DOHH2 (cell line): ENCODE measurements around the gene PIGBOS1.

Experiments
- H3F3A ChIP-seq: fragments of 200-600 bp; sonication (generic), shearing (Covaris generic); 2 replicates; pipeline ENCODE4 v1.6.0; 2016; ENCODE audit warnings: antibody characterized with exemption, mild to moderate bottlenecking; ENCODE audit not compliant: control insufficient read depth, insufficient read depth
- H3K27ac ChIP-seq: fragments of 200-600 bp; sonication (generic); 2 replicates; pipeline ENCODE4 v1.5.1; 2014; ENCODE audit warnings: low read depth, mild to moderate bottlenecking, low read length, moderate library complexity
- H3K27me3 ChIP-seq: fragments of 200-600 bp; sonication (generic); 2 replicates; pipeline ENCODE4 v1.6.1; 2014; ENCODE audit warnings: mild to moderate bottlenecking, low read length, mixed read lengths; ENCODE audit not compliant: control insufficient read depth
- H3K36me3 ChIP-seq: fragments of 200-600 bp; sonication (generic); 2 replicates; pipeline ENCODE4 v1.6.1; 2014; ENCODE audit warnings: mild to moderate bottlenecking, low read length, moderate library complexity, mixed read lengths; ENCODE audit not compliant: control insufficient read depth
- H3K4me1 ChIP-seq: fragments of 200-600 bp; sonication (generic); 2 replicates; pipeline ENCODE4 v1.6.1; 2014; ENCODE audit warnings: mild to moderate bottlenecking, low read length, mixed read lengths; ENCODE audit not compliant: control insufficient read depth
- H3K4me2 ChIP-seq: fragments of 200-600 bp; sonication (generic); 2 replicates; pipeline ENCODE4 v1.6.0; 2014; ENCODE audit warnings: mild to moderate bottlenecking, low read length, moderate library complexity
- H3K4me3 ChIP-seq: fragments of 200-600 bp; sonication (generic); 2 replicates; pipeline ENCODE4 v1.5.1; 2014; ENCODE audit warnings: mild to moderate bottlenecking, low read length, mixed read lengths
- H3K79me2 ChIP-seq: fragments of 200-600 bp; sonication (generic); 2 replicates; pipeline ENCODE4 v1.6.1; 2014; ENCODE audit warnings: mild to moderate bottlenecking, low read length, mixed read lengths; ENCODE audit not compliant: control insufficient read depth
- H3K9me2 ChIP-seq: fragments of 200-600 bp; sonication (generic); replicated peaks from 2 replicates; pipeline ENCODE4 v1.6.1; 2014; ENCODE audit warnings: mild to moderate bottlenecking, low read length, mixed read lengths; ENCODE audit not compliant: control insufficient read depth
- H3K9me3 ChIP-seq: fragments of 200-600 bp; sonication (generic); 2 replicates; pipeline ENCODE4 v1.6.1; 2014; ENCODE audit warnings: antibody characterized with exemption, low read length, mixed read lengths; ENCODE audit not compliant: control insufficient read depth, insufficient read depth
- H4K20me1 ChIP-seq: fragments of 200-600 bp; sonication (generic); 2 replicates; pipeline ENCODE4 v1.6.0; 2014; ENCODE audit warnings: low read depth, mild to moderate bottlenecking, antibody characterized with exemption, low read length, moderate library complexity; ENCODE audit not compliant: control insufficient read depth, insufficient read depth
- CTCF ChIP-seq: fragments of 200-600 bp; sonication (generic); IDR thresholded peaks from one replicate; pipeline ENCODE4 v1.5.1; 2014; ENCODE audit warnings: antibody characterized with exemption, mild to moderate bottlenecking, low read depth, low read length; ENCODE audit not compliant: poor library complexity, severe bottlenecking
- EZH2phosphoT487 ChIP-seq: fragments of 200-600 bp; sonication (generic); IDR thresholded peaks from 2 replicates; pipeline ENCODE4 v1.6.1; 2017; ENCODE audit warnings: borderline replicate concordance, mild to moderate bottlenecking, antibody characterized with exemption, low read length, moderate library complexity, mixed read lengths

PIGBOS1 gene

GRCh38 chr15:55284426-55284825 lies 34.5 kb downstream of the PIGBOS1 start:
- H3K9me2 ChIP-seq = no peaks in the 10 kb centered on the region
- H3K4me3 ChIP-seq = no peak overlapping the region
- H3K27me3 ChIP-seq = no peaks in the 10 kb centered on the region; the same call in 1 of the 2 replicates
- H3K27ac ChIP-seq = no peak overlapping the region
- TF ChIP-seq EZH2phosphoT487 (no peak), CTCF (no peak)
- no peaks in the 10 kb centered on the region for H3K79me2 ChIP-seq
- no peaks in the 10 kb centered on the region for H3K9me3 ChIP-seq
- peaks cover 17% of the 10 kb centered on the region for H3K4me1 ChIP-seq
- no peaks in the 10 kb centered on the region for H3K36me3 ChIP-seq
- no peaks in the 10 kb centered on the region for H4K20me1 ChIP-seq
- H3K4me2 ChIP-seq = no peak overlapping the region
- H3F3A ChIP-seq = no peaks in the 10 kb centered on the region

- no peaks in the 10 kb centered on the region for H3K9me2 ChIP-seq
- H3K4me2 ChIP-seq = no peak overlapping the region
- no peaks in the 10 kb centered on the region for H3K36me3 ChIP-seq
- TF ChIP-seq CTCF (no peak), EZH2phosphoT487 (no peak)
- no peaks in the 10 kb centered on the region for H4K20me1 ChIP-seq
- no peaks in the 10 kb centered on the region for H3K79me2 ChIP-seq
- H3K27me3 ChIP-seq = no peaks in the 10 kb centered on the region
- no peak overlapping the region for H3K27ac ChIP-seq
- H3K9me3 ChIP-seq = no peaks in the 10 kb centered on the region
- no peak overlapping the region for H3K4me3 ChIP-seq
- H3K4me1 ChIP-seq = peaks cover 12% of the 10 kb centered on the region
- no peaks in the 10 kb centered on the region for H3F3A ChIP-seq
These were observed 35.4 kb downstream of the PIGBOS1 start for GRCh38 chr15:55283379-55284147.

GRCh38 chr15:55282284-55282833 lies 36.6 kb downstream of the PIGBOS1 start:
- Histone ChIP-seq H3K79me2 (no peaks in the 10 kb centered on the region), H3K9me2 (no peaks in the 10 kb centered on the region), H3F3A (no peaks in the 10 kb centered on the region), H3K36me3 (no peaks in the 10 kb centered on the region), H4K20me1 (no peaks in the 10 kb centered on the region), H3K4me2 (no peak overlapping the region), H3K9me3 (no peaks in the 10 kb centered on the region), H3K27ac (no peak overlapping the region), H3K27me3 (no peaks in the 10 kb centered on the region), H3K4me3 (no peak overlapping the region), H3K4me1 (peaks cover 15% of the 10 kb centered on the region)
- TF ChIP-seq CTCF = no peak
- no peak for TF ChIP-seq EZH2phosphoT487
